ENCODE results near the gene TUT4.

Gene TUT4

DNA sequence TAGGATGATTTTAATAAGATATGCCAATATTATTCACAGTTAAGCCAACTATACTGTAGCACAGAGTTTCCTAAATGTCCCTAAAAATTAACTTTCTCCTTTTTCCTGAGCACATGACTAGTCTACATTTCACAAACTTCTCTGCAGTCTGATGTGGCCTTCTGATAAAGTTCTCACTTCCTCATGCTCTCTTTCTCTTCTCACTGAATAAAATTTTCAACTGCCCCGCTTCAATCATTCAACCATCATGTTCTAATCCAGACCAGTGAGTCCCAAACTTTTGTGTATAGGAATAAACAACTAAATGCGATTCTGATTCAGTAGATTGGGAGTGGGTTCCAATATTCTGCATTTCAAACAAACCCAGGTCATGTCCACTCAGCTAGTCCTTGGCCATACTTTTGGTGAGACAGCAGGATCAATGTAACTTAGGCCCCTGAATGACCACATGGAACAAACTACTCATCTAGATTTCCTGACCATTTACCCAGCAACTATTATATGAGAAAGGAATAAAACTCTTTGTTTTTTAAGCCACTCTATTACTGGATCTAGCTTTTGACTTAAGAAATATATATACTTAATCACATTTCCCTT lies 20.1 kb downstream of the TUT4 start:
- no peak overlapping the region for H3K4me3 ChIP-seq (ENCODE audit: low read depth, low read length)
- H3K27ac ChIP-seq (ENCODE audit: low read depth, low read length): no peak overlapping the region

DNA sequence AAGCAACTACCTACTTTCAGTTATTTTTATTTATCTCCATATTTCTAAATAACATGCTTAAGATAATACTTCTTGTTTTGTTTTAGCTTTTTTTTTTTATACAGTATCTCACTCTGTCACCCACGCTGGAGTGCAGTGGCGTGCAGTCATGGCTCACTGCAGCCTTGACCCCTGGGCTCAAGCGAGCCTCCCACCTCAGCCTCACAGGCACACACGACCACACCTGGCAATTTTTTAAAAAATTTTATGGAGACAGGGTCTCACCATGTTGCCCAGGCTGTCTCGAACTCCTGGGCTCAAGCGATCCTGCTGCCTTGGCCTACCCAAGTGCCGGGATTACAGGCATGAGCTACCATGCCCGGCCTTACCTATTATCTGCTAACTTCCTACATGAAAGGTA lies 20.6 kb downstream of the TUT4 start:
- Histone ChIP-seq H3K27ac (ENCODE audit: low read depth, low read length) (no peak overlapping the region), H3K4me3 (ENCODE audit: low read depth, low read length) (no peak overlapping the region), H3K36me3 (ENCODE audit: control insufficient read depth, insufficient read depth, low read length) (no peaks in the 10 kb centered on the region), H3K9ac (ENCODE audit: low read depth, low read length) (no peak overlapping the region), H3K27me3 (ENCODE audit: control insufficient read depth, insufficient read depth, low read length) (no peaks in the 10 kb centered on the region), H3K9me3 (ENCODE audit: control insufficient read depth, insufficient read depth, low read length) (no peaks in the 10 kb centered on the region), H3K4me1 (ENCODE audit: control insufficient read depth, insufficient read depth, low read length) (no peaks in the 10 kb centered on the region)

More for the DNA sequence above, 20.1 kb downstream of the TUT4 start:
- Histone ChIP-seq H3K9me3 (ENCODE audit: control insufficient read depth, insufficient read depth, low read length) (no peaks in the 10 kb centered on the region), H3K27me3 (ENCODE audit: control insufficient read depth, insufficient read depth, low read length) (no peaks in the 10 kb centered on the region), H3K36me3 (ENCODE audit: control insufficient read depth, insufficient read depth, low read length) (no peaks in the 10 kb centered on the region), H3K9ac (ENCODE audit: low read depth, low read length) (no peak overlapping the region), H3K4me1 (ENCODE audit: control insufficient read depth, insufficient read depth, low read length) (no peaks in the 10 kb centered on the region)

DNA sequence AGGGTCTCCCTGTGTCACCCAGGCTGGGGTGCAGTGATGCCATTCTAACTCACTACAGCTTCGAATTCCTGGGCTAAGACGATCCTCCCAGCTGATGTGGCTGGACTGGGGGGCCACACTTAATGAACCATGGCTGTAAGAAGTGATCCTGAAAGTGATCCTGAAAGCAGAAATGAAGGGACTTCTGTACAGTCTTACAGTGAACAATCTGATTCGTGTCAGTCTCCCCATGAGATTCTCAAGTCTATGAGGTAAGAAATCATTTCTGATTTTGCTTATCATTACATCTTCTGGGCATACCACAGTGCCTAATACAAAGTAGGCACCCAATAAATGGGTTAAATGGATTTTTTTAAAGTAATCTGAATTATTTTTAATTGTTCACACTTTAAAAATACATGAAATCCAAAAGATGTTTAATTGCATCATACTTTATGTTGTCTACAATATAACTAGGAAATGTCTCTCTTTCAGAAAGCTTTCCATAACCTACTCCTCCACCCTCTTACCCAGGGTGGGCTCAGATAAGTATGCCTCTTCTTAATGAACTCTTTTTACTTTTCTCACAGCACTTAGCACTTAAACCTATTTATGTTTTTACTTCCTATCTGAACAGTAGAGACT lies 21.5 kb downstream of the TUT4 start:
- H3K36me3 ChIP-seq (ENCODE audit: control insufficient read depth, insufficient read depth, low read length): no peaks in the 10 kb centered on the region
- no peaks in the 10 kb centered on the region for H3K27me3 ChIP-seq (ENCODE audit: control insufficient read depth, insufficient read depth, low read length)
- H3K9ac ChIP-seq (ENCODE audit: low read depth, low read length): no peak overlapping the region
- no peaks in the 10 kb centered on the region for H3K9me3 ChIP-seq (ENCODE audit: control insufficient read depth, insufficient read depth, low read length)
- H3K27ac ChIP-seq (ENCODE audit: low read depth, low read length): no peak overlapping the region
- H3K4me3 ChIP-seq (ENCODE audit: low read depth, low read length): no peak overlapping the region
- H3K4me1 ChIP-seq (ENCODE audit: control insufficient read depth, insufficient read depth, low read length): no peaks in the 10 kb centered on the region

DNA sequence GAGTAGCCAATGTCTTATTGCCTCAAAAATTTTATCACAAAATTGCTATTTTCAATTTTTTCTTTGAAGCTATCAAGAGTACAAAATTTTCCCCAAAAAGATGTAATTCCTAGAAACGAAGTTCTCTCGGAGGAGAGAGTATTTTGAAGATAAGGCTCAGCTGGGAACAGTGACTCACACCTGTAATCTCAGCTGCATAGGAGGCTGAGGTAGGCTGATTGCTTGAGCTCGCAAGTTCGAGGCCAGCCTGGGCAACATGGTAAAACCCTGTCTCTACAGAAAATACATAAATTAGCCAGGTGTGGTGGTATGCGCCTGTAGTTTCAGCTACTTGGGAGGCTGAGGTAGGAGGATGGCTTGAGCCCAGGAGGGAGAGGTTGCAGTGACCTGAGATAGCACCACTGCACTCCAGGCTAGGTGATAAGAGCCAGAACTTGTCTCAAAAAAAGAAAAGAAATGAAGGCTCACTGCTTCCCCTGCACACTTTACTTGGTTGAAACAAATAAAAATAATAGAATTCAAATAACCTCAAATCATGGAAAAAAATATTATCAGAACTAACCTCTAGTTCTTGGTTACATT lies 22.2 kb downstream of the TUT4 start:
- Histone ChIP-seq H3K27me3 (ENCODE audit: control insufficient read depth, insufficient read depth, low read length) (no peaks in the 10 kb centered on the region), H3K4me1 (ENCODE audit: control insufficient read depth, insufficient read depth, low read length) (no peaks in the 10 kb centered on the region), H3K9ac (ENCODE audit: low read depth, low read length) (no peak overlapping the region), H3K9me3 (ENCODE audit: control insufficient read depth, insufficient read depth, low read length) (no peaks in the 10 kb centered on the region), H3K4me3 (ENCODE audit: low read depth, low read length) (no peak overlapping the region), H3K27ac (ENCODE audit: low read depth, low read length) (no peak overlapping the region), H3K36me3 (ENCODE audit: control insufficient read depth, insufficient read depth, low read length) (peaks cover 6% of the 10 kb centered on the region)

DNA sequence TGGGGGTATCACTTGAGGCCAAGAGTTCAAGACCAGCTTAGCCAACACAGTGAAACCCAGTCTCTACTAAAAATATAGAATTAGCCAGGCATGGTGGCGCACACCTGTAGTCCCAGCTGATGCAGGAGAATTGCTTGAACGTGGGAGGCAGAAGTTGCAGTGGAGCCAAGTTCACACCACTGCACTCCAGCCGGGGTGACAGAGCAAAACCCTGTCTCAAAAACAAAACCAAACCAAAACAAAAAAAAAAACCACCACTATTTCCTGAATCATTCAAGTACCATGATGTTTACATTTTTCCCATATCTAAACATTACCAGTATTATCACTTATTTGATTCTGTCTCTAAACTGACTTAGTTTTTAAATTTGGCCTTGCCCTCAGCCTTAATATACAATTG lies 29.5 kb downstream of the TUT4 start:
- no peaks in the 10 kb centered on the region for H3K9me3 ChIP-seq (ENCODE audit: control insufficient read depth, insufficient read depth, low read length)
- no peaks in the 10 kb centered on the region for H3K27me3 ChIP-seq (ENCODE audit: control insufficient read depth, insufficient read depth, low read length)
- H3K4me1 ChIP-seq (ENCODE audit: control insufficient read depth, insufficient read depth, low read length): 0 out of 2 replicates have a peak, but pooled peaks cover 6% of the 10 kb centered on the region
- no peak overlapping the region for H3K4me3 ChIP-seq (ENCODE audit: low read depth, low read length)
- H3K36me3 ChIP-seq (ENCODE audit: control insufficient read depth, insufficient read depth, low read length): peaks cover 23% of the 10 kb centered on the region
- no peak overlapping the region for H3K9ac ChIP-seq (ENCODE audit: low read depth, low read length)
- H3K27ac ChIP-seq (ENCODE audit: low read depth, low read length): no peak overlapping the region

DNA sequence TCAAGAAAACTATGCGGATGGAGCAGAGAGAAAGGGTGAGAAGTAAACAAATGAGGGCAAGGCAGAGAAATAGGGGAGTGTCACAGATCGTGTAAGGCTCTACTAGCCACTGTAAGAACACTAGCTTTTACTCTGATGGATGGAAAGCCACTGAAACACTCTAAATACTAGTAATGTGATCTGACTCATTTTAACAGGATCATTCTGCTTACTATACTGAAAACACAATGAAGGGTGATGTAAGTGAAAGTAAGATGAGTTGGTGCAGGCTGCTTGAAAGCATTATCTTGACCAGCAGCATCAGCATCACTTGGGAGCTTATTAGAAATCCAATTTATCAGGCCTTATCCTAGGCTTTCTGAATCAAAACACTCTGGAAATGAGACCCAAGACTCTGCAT lies 32.7 kb downstream of the TUT4 start:
- Histone ChIP-seq H3K4me1 (ENCODE audit: control insufficient read depth, insufficient read depth, low read length) (0 out of 2 replicates have a peak, but pooled peaks cover 10% of the 10 kb centered on the region), H3K36me3 (ENCODE audit: control insufficient read depth, insufficient read depth, low read length) (peaks cover 20% of the 10 kb centered on the region), H3K9ac (ENCODE audit: low read depth, low read length) (no peak overlapping the region), H3K27ac (ENCODE audit: low read depth, low read length) (no peak overlapping the region), H3K27me3 (ENCODE audit: control insufficient read depth, insufficient read depth, low read length) (no peaks in the 10 kb centered on the region), H3K4me3 (ENCODE audit: low read depth, low read length) (no peak overlapping the region), H3K9me3 (ENCODE audit: control insufficient read depth, insufficient read depth, low read length) (no peaks in the 10 kb centered on the region)

DNA sequence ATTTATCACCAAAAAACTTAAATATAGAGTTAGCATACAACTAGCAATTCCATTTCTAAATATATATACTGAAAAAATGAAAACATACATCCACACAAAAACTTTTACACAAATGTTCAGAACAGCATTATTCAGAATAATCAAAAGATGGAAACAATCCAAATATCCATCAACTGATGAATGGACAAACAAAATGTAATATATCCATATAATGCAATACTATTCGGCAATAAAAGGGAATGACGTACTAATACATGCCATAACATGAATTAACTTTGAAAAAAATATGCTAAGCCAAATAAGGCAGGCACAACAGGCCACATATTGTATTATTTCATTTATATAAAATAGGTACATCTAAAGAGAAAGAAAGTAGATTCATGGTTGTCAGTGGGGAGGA lies 33.9 kb downstream of the TUT4 start:
- Histone ChIP-seq H3K4me3 (ENCODE audit: low read depth, low read length) (no peak overlapping the region), H3K36me3 (ENCODE audit: control insufficient read depth, insufficient read depth, low read length) (peaks cover 23% of the 10 kb centered on the region), H3K27me3 (ENCODE audit: control insufficient read depth, insufficient read depth, low read length) (no peaks in the 10 kb centered on the region), H3K4me1 (ENCODE audit: control insufficient read depth, insufficient read depth, low read length) (0 out of 2 replicates have a peak, but pooled peaks cover 10% of the 10 kb centered on the region), H3K9me3 (ENCODE audit: control insufficient read depth, insufficient read depth, low read length) (no peaks in the 10 kb centered on the region), H3K9ac (ENCODE audit: low read depth, low read length) (no peak overlapping the region), H3K27ac (ENCODE audit: low read depth, low read length) (no peak overlapping the region)

DNA sequence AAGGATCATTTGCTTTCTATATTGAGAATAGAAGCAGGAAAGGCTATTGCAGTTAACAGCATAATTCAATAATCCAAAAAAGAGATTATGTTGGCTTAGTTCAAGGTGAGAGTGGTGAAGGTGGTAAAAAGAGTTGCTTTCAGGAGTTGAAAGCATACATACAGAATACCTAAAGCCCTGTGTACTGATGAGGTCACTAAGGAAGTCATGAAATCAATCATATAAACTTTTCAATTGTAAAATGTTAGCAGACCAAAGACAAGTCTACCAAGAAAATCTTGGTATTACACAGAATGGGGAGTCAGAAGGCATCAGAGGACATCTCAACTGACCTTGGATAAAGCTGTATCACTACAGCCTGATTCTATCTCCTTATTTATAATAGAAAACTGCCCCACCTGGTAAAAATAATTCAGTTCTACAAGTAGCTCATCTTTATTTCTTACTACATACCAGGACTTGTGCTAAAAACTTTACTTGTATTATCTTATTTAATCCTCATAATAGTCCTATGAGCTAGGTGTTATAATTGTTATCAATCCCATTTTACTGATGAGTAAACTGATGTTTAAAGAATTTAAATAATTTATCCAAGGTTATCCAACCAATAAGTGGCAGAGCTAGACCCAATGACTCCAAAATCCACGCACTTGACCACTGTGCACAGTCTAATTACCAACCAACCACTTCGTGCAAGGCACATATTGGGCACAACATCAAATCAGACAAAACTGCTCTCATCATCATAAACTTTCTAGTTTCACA lies 40.9 kb downstream of the TUT4 start:
- Histone ChIP-seq H3K4me3 (ENCODE audit: low read depth, low read length) (no peak overlapping the region), H3K27ac (ENCODE audit: low read depth, low read length) (no peak overlapping the region), H3K36me3 (ENCODE audit: control insufficient read depth, insufficient read depth, low read length) (peaks cover 36% of the 10 kb centered on the region), H3K9me3 (ENCODE audit: control insufficient read depth, insufficient read depth, low read length) (no peaks in the 10 kb centered on the region), H3K4me1 (ENCODE audit: control insufficient read depth, insufficient read depth, low read length) (no peaks in the 10 kb centered on the region), H3K9ac (ENCODE audit: low read depth, low read length) (no peak overlapping the region), H3K27me3 (ENCODE audit: control insufficient read depth, insufficient read depth, low read length) (no peaks in the 10 kb centered on the region)

DNA sequence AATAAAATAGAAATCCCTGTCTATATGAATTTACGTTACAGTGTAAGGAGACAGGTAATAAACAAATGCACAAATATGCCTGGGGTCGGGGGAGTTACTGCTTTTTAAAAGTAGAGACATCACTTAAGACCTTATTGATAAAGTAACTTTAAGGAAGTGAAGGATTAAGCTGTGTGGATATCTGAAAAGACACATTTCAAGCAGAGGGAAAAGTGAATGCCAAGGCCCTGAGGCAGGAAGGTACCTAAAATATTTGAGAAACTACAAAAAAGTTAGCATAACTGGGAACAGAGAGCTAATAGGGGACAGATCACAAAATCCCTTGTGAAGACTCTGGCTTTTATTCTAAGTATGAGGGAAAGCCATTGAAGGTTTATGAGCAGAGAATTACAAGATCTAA lies 41.5 kb downstream of the TUT4 start:
- Histone ChIP-seq H3K9me3 (ENCODE audit: control insufficient read depth, insufficient read depth, low read length) (no peaks in the 10 kb centered on the region), H3K4me3 (ENCODE audit: low read depth, low read length) (no peak overlapping the region), H3K9ac (ENCODE audit: low read depth, low read length) (no peak overlapping the region), H3K36me3 (ENCODE audit: control insufficient read depth, insufficient read depth, low read length) (peaks cover 37% of the 10 kb centered on the region), H3K27ac (ENCODE audit: low read depth, low read length) (no peak overlapping the region), H3K27me3 (ENCODE audit: control insufficient read depth, insufficient read depth, low read length) (no peaks in the 10 kb centered on the region), H3K4me1 (ENCODE audit: control insufficient read depth, insufficient read depth, low read length) (no peaks in the 10 kb centered on the region)

DNA sequence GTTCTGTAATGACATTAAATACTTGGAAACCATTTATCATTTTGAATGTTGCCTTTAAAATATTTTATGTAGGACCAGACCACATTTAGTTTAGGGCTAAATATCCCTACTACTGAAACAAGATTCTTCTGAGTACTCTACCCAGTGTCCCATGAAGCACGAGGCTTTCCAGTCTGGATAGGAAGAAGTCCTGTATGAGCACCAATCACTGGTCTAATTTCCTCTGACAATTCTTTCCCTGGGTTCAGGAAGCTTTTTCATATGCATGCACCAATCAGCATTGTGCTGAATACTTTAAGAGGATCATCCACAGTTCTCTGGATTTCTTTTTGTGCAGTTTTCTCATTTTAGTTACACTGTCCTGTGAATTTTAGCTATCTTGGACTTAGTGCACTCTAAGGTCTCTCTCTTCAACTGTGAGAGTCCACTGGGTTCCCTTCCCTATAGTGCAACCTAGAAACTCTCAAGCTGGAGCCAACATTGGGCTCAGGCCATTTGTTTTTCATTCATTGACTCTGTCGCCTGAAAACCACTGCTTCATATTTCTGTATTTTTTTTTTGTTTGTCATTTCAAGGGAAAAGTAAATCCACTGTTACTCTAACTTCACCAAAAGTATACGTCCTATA lies 45.9 kb downstream of the TUT4 start:
- no peak overlapping the region for H3K4me3 ChIP-seq (ENCODE audit: low read depth, low read length)
- H3K9ac ChIP-seq (ENCODE audit: low read depth, low read length): no peak overlapping the region
- no peaks in the 10 kb centered on the region for H3K9me3 ChIP-seq (ENCODE audit: control insufficient read depth, insufficient read depth, low read length)
- peaks cover 29% of the 10 kb centered on the region for H3K36me3 ChIP-seq (ENCODE audit: control insufficient read depth, insufficient read depth, low read length)
- no peaks in the 10 kb centered on the region for H3K4me1 ChIP-seq (ENCODE audit: control insufficient read depth, insufficient read depth, low read length)
- no peak overlapping the region for H3K27ac ChIP-seq (ENCODE audit: low read depth, low read length)
- H3K27me3 ChIP-seq (ENCODE audit: control insufficient read depth, insufficient read depth, low read length): no peaks in the 10 kb centered on the region
